Stimulated activated CD4-positive, alpha-beta T cell treated with anti-CD3 and anti-CD28 coated beads, Interleukin-4, amount 100 ng/mL, for 1 hour (primary cell): ENCODE results near the gene MED26.
A peak's percentile ranks its signal among the peaks of the same experiment; 100 is the strongest.
"Not testable (repeated sequence)": the region's sequence is repeated elsewhere in the genome, so short reads cannot be mapped to it uniquely, and the experiment has no call there.

Source experiments
- DNase-seq: peaks from one replicate; pipeline ENCODE4 v3.0.0-alpha.2; 2020

Gene MED26, protein sequence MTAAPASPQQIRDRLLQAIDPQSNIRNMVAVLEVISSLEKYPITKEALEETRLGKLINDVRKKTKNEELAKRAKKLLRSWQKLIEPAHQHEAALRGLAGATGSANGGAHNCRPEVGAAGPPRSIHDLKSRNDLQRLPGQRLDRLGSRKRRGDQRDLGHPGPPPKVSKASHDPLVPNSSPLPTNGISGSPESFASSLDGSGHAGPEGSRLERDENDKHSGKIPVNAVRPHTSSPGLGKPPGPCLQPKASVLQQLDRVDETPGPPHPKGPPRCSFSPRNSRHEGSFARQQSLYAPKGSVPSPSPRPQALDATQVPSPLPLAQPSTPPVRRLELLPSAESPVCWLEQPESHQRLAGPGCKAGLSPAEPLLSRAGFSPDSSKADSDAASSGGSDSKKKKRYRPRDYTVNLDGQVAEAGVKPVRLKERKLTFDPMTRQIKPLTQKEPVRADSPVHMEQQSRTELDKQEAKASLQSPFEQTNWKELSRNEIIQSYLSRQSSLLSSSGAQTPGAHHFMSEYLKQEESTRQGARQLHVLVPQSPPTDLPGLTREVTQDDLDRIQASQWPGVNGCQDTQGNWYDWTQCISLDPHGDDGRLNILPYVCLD

DNA sequence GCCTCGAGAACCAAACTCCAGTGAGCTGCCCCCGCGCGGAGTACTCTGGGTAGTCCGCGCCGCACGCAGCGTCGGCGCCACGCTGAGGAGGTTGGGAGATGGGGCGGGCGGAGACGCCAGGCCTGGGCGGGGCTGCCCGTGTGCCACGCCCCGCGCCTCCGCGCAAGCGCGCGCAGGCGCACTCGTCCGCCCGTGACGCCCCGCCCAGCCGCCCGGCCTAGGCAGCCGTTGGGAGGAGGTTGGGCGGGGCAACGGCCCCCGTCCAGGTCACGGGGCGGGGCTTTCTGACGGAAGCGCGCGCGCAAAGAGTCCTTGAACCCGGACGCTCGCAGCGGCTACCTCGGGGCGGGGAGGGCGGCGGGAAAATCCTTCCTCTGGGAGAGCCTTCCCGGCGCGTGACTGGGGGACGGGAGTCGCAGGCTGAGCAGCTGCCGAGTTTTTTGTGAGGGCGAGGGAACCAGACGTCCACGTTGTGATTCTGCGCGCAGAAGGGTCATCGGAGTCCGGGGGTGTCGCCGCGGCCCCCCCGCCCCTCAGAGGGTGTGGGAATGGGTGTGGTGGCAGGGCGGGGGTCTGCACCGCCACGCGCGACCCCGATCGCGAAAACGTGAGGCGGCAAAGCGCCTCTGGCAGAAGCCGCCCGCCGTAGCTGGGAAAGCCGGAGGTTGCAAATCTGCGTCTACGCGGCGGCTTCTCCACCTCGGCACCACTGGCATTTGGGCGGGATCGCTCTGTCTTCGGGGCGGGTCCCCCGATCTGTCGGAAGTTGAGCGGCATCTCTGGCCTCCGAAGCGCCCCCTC, at the start of gene MED26:
Gene MED26, minus strand, starts transcription at position 22 of the 801 bp plus-strand sequence. CDS start 261 bp downstream, outside the sequence.
- DNase-seq, result peak; percentile 95

DNA sequence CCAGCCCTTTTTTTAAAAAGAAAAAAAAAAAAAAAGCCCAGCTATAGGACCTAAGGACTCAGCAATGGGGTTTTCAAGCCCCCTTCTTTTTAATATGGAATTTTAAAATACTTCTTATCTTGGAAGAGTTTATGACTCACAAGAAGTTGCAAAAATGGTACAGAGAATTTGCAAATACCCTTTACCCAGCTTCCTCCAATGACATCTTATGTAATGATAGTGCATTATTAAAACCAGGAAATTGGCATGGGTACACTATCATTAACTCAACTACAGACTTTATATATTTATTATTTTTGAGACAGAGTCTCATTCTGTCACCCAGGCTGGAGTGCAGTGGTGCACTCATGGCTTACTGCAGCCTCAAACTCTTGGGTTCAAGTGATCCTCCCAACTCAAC, 49.1 kb upstream of the MED26 start:
- no peak for DNase-seq

DNA sequence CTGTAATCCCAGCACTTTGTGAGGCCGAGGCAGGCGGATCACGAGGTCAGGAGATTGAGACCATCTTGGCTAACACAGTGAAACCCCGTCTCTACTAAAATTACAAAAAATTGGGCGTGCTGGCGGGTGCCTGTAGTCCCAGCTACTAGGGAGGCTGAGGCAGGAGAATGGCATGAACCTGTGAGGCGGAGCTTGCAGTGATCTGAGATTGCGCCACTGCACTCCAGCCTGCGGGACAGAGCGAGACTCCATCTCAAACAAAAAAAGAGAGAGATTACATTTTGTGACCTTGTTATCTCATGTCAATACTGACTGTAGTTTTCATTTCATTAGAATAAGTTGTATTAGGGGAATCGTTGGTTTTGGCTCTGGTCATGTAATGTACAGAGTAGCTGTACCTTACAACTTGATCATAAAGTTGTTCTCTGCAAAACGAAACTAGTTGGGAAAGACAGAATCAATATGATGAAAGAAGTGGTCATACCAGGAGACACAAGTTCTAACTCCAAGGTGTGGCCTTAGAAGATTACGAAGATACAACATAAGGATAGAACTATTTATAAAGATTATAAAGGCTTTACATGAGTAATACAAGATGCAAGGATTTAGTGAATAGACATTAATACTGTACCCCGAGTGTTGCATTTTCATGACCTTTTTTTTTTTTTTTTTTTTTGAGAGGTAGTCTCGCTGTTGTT, 48.2 kb upstream of the MED26 start:
- no peak for DNase-seq

DNA sequence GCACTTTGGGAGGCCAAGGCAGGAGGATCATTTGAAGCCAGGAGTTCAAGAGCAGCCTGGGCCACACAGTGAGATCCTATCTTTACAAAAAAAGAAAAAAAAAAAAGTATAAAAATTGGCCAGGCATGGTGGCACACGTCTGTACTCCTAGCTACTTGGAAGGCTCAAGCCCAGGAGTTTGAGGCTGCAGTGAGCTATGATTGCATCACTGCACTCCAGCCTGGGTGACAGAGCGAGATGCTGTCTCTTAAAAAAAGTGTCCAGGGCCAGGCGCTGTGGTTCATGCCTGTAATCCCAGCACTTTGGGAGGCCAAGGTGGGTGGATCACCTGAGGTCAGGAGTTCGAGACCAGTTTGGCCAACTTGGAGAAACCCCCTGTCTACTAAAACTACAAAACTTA, 45.8 kb upstream of the MED26 start:
- not testable (repeated sequence) for DNase-seq

DNA sequence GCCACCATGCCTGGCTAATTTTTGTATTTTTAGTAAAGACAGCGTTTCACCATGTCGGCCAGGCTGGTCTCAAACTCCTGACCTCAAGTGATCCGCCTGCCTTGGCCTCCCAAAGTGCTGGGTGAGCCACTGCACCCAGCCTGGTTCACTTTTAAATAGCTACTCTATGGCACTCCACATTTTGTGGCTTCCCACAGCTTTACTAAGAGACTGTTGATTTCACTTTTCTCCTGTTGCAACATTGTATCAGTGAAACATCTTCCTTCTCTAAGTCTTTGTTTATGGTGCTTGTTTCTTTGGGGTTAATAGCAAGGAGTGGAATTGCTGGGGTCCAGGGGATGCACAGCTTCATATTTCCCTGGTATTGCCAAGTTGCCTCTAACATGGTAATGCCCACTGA, 45.2 kb upstream of the MED26 start:
- DNase-seq, result no peak

DNA sequence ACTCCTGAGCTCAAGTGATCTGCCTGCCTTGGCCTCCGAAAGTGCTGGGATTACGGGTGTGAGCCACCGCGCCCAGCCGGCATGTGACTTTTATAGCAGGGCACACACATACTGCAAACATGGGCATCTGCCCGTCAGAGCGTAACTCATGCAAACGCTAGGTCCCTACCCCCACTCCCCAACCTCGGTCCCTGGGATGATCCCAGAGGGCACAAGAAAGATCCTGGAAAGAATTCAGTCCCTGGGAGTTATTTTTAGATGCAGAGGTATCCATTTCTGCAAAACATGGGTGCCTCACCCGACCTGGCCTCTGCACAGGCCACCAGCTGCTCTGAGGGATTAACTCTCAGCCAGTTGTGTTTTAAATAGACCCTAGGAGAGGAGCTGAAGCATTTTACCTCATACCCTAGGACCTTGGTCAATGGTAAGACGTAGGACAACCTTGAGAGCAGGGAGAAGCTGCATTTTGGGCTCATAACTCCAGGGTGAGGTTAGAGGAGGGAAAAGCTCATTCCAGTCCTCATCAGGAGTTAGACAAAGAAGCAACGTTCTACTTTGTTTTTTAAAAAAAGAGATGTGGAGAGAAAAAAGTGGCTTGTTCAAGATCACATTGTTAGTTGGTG, 43.8 kb upstream of the MED26 start:
- DNase-seq, result no peak

DNA sequence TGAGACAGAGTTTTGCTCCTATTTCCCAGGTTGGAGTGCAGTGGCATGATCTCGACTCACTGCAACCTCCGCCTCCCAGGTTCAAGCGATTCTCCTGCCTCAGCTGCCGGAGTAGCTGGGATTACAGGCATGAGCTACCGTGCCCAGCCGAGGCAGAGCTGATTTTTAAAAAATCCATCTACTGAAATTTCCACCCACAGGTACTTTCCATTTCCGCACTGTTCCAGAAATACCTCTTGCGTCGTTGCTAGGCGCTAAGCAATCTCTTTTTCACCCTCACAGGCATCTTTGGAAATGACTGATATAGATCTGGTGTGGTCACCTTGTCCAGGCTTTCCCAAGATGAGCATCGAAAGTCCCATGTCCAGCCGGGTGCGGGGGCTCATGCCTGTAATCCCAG, 42.3 kb upstream of the MED26 start:
- no peak for DNase-seq

DNA sequence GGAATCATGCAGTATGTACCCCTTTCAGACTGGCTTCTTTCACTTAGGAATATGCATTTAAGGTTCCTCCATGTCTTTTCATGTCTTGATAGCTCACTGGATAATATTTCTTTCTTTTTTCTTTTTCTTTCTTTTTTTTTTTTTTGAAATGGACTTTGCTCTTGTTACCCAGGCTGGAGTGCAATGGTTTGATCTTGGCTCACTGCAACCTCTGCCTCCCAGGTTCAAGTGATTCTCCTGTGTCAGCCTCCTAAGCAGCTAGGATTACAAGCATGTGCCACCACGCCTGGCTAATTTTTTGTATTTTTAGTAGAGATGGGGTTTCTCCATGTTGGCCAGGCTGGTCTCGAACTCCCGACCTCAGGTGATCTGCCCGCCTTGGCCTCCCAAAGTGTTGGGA, 40.7 kb upstream of the MED26 start:
- DNase-seq, result not testable (repeated sequence)

DNA sequence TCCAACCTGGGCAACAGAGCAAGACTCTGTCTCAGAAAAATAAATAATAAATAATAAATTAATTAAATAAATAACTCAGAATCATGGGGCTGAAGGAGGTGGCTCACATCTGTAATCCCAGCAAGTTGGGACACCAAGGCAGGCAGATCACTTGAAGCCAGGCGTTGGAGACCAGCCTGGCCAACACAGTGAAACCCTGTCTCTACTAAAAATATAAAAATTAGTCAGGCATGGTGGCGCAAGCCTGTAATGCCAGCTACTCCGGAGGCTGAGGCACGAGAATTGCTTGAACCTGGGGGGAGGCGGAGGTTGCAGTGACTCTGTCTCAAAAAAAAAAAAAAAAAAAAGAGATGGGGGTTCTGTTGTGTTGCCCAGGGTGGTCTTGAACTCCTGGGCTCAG, 40.2 kb upstream of the MED26 start:
- no peak for DNase-seq

DNA sequence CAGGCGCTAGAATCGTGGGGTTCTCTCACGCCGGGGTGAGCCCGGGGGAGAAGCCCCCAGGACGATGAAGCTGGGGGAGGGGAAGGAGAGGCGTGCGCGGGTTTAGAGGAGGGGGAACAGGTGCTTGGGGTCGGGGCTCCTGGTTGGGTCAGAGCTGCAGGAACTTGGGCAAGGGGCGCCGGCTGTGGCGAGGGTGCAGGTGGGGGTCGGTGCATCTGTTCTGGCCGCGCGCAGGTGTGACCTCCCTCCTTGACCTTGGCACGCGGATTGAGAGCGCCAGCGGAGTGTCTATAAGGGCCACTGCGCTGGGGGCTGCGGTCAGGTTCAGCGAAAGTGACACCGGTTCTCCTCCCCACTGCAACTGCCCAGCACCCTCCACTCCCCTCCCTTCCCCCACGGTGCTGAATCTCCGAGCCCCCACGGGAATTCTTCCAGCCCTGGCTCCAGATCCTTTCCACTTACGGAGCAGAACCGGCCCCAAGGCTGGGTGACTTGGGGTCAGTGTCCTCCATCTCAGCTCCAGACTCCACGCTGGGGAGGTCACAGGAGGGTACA, 33.6 kb upstream of the MED26 start:
- peak; percentile 3 for DNase-seq

DNA sequence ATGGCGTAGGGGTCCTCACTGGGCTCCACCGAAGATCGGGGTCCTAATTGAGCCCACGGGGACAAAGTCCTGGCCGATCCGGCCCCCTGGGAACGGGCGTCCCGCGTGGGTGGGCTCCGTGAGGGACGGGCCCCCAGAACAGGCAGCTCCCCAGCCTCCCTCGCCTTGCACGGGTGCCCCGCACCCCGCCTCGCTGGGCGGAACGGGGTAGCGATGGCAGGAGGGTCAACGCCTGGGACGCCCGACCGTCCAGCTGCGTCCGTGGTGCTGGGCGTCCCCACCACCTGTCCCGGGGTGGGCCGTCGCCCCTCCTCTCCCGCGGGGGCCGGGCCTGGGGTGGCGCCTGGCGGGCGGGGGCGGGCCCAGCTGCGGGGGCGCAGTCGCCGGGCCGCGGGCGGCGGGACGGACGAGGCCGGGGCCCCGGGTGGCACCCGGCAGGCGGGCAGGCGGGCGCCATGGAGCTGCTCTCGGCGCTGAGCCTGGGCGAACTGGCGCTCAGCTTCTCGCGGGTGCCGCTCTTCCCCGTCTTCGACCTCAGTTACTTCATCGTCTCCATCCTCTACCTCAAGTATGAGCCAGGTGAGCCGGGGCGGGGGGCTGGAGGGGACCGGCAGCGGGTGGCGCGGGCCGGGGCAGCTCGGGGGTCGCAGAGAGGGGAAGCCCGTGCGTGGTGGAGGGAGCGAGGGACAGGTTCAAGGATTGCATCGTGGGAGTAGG, 32.9 kb upstream of the MED26 start, which contains the start of gene TMEM38A:
Gene TMEM38A, plus strand, starts transcription at position 377 of the 717 bp plus-strand sequence. Its CDS starts 79 bp downstream, at position 456.
- DNase-seq, result peak; percentile 39

DNA sequence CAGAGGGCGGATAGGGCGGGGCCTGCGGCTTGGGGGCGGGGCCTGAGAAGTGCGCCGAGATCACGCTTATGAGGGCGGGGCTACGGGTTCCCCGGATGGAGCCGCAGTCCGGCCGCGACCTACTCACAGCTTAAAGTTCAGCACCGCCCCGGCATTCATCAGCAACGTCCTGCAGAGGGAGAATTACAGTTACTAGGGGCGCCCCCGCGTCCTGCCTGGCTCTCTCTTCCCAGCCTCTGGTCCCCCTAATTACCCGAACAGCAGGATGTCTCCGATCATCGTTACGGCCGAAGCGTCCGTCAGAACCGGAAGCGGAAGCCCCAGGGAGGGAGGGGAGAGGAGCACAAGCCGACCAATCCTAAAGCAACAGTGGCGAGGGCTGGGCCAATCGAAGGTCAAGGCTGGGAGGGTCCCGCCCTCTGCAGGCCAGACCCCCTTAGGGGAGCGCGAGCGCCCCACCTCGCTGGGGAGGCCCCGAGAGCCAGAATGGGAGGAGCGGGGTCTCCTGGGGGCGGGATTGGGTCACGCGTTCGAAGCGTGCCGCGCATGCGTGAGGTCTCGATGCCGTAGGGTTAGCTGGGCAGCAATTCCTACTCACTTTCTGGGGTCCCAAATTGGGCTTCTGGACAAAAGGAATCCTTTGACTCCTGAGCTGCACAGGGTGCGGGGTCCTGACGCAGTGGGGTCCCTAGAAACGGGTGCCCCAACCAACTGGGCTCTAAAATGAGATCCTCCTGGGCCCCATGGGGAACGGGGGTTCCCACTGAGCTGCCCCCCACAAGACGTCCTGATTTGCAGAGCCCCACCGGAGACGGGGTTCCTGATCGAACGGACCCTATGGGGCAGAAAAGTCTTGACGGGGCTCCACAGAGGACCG, 32.1 kb upstream of the MED26 start, which contains the start of gene SMIM7:
Gene SMIM7, minus strand, starts transcription at position 313 of the 877 bp plus-strand sequence. Its CDS starts 34 bp downstream, at position 279.
- DNase-seq, result peak; percentile 98

DNA sequence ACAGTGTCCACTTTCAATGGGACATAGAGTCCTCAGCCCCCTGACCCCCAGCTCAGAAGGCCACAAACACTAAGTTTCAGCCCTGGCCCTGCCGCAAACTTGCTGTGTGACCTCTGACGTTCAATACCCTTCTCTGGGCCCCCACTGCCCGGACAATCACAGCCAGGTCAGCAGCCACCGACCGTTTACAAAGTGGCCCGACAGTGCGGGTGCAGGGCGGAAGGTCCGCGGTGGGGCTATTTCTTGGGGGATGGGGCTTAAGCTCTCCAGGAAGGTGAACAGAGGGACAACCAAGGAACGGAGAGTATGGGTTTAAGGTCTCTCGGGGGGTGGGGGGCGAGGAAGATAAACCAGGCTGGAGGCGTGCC, 31.4 kb upstream of the MED26 start:
- no peak for DNase-seq

DNA sequence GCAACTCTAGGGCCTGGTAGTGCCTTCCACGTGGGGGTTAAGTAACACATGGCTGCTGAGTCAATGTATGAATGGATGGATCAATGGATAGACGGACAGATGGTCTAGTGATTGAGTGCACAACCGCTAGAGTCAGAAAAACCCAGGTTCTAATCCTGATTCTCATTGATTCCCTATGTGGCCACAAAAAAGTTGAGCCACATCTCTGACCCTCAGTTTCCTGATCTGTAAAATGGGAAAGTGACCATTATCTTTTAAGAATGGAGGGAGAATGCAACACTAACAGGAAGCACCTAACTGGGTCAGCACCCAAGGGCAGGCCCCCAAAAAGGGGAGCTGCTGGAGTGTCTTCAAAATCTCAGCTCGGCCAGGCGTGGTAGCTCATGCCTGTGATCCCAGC, 29.4 kb upstream of the MED26 start:
- DNase-seq, result no peak

DNA sequence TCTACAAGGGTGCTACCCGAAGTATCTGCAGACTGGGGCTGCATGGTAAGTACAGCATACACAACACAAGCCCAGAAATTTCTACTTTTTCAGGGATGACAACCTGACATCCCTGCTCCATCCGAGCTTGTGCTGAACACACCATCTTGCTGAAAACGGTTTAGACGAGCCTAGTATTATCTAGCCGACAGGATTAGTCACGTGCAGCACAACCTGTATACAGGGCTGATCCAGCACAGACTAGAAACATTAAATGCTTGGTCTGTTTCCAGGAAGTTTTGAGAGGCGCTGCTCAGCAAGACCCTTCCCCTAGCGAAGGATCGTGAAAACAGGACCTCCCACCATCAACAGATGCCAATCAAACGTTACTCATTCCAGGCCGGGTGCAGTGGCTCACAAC, 27.7 kb upstream of the MED26 start:
- DNase-seq, result no peak

DNA sequence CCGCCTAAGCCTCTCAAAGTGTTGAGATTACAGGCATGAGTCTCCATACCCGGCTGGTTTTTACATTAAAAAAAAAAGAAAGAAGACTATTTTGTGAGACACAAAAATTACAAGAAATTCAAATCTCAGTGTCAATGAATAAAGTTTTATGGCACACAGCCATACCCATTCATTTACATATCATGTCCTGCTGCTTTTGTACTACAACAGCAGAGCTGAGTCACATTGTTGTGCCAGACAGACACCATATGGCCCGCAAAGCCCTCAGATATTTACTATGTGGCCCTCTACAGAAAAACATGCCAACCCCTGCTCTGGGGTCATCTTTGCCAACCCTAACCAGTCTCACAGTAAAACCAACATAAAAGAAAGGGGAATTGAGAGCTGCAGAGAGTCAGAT, 26.6 kb upstream of the MED26 start:
- no peak for DNase-seq

DNA sequence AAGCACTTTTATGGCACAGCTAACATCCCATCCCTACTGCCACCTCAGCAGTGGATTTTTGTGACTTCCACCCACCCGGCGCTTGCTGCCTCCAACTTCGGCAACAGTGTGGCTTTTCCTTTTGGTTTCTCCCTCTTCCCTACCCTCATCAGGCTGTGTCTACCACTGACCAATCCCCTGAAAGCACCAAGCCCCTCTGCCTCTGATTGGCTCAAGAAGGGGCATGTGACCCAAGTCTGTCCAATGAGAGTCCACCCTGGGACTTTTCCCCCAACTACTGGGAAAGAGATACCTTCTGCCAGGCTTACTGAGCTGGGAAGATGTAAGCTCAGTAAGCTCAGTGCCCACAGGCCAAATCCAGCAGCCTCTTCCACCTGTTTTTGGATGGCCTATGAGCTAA, 26.1 kb upstream of the MED26 start:
- DNase-seq, result no peak

DNA sequence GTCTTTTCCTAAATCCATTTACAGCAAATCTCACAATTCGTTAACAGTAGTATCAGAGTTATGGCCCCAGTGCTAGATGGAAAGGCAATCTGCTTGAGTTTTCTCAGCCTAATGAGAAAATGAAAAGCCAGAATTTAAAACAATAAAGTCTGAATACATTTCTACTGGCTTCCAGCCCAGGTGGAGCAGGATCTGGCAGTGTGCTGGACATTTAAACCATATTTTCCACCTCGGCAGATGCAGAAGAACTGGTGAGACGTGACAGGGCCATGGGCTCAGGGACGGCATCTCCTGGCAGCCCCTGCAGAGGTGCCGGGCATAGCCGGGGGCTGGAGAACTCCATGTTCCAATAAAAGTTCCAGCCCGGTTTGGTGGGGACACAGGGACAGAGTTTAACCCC, 24.9 kb upstream of the MED26 start:
- no peak for DNase-seq

DNA sequence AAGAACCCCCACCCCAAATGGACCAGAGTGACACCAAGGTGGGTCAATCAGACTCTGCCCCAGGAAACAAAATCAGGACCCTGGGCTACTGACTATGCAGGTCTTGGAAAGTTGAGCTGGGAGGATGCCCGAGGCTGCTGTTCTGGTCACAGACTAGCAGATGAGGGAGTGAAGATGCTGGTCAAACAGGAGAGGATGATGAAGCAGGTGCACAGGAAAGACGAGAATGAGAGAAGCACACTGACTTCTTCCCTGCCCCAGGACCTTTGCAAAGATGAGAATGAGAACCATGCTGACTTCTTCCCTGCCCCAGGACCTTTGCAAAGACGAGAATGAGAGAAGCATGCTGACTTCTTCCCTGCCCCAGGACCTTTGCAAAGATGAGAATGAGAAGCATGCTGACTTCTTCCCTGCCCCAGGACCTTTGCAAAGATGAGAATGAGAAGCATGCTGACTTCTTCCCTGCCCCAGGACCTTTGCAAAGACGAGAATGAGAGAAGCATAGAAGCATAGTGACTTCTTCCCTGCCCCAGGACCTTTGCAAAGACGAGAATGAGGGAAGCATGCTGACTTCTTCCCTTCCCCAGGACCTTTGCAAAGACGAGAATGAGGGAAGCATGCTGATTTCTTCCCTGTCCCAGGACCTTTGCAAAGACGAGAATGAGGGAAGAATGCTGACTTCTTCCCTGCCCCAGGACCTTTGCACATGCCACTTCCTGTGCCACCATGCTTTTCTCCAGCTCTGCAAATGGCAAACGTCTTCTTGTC, 23.6 kb upstream of the MED26 start:
- DNase-seq, result not testable (repeated sequence)

DNA sequence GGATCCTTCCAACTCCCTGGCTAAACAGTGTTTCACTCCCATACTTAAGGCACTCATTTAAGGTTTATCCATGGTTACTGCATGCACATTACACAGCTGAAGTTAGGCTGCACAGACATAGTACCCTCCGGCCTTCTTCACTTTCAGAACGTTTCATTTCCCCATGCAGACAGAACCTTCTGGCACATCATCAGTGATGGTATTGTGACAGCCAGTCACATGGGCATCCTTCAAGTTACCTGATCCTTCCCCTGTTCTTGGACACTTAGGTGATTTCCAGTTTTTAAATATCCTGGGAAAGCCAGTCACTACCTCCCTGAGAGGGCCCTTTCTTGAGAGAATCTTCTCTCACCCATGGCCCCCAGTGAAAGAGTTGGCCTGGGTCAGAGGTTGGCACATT, 22.8 kb upstream of the MED26 start:
- DNase-seq, result no peak
